NB4 (cell line): ENCODE data around the gene ENPP3.

Experiments used
- CTCF ChIP-seq: IDR thresholded peaks from one replicate; pipeline ENCODE4 v1.5.1; 2012; ENCODE audit warnings: low read depth, low read length
- MAX ChIP-seq: IDR thresholded peaks from 2 replicates; pipeline ENCODE4 v1.6.1; 2011; ENCODE audit warnings: low read depth, low read length
- POLR2A ChIP-seq: IDR thresholded peaks from 2 replicates; pipeline ENCODE4 v1.6.1; 2011; ENCODE audit warnings: mild to moderate bottlenecking; ENCODE audit not compliant: insufficient read length; ENCODE audit errors: extremely low read depth

- TF ChIP-seq CTCF (no peak), POLR2A (no peak), MAX (no peak)
These were observed 124.1 kb downstream of the ENPP3 start for GRCh38 chr6:131761060-131761761.
